Stomach (tissue), 9 donors: Measurements from ENCODE around the gene SELENOF. TPM values are rescaled to one million over a fixed set of nuclear protein-coding genes. Genes with fewer than 3 reads are reported as not detected.

Experiments
- DNase-seq, 2 donors: peaks; one replicate each; pipeline versions ENCODE4 v3.0.0 to v3.0.0-alpha.2; 2013 to 2019
- H3K27ac ChIP-seq, 5 donors: fragments of 200-600 bp in 4 of 5; sonication (generic) in 4 of 5; one replicate each; pipeline ENCODE4 v1.5.1; 2013 to 2019; ENCODE audit warnings: mild to moderate bottlenecking in 1 of 5, moderate library complexity in 1 of 5
- H3K27me3 ChIP-seq, 3 donors: fragments of 200-600 bp; sonication (generic); one replicate each; pipeline ENCODE4 v1.5.1; 2017 to 2019; ENCODE audit warnings: mixed run types in 1 of 3
- H3K36me3 ChIP-seq, 4 donors: fragments of 200-600 bp; sonication (generic); 1 replicate in 3 of 4; 2 replicates in 1 of 4; pipeline ENCODE4 v1.5.1; 2016 to 2019
- H3K4me1 ChIP-seq, 4 donors: fragments of 200-600 bp; sonication (generic); one replicate each; pipeline ENCODE4 v1.5.1; 2016 to 2019
- H3K4me3 ChIP-seq, 4 donors: fragments of 200-600 bp; sonication (generic) in 3 of 4; one replicate each; pipeline ENCODE4 v1.5.1; 2016 to 2019; ENCODE audit warnings: mild to moderate bottlenecking in 1 of 4
- H3K9me3 ChIP-seq, 4 donors: fragments of 200-600 bp; sonication (generic); one replicate each; pipeline ENCODE4 v1.5.1; 2016 to 2019
- CTCF ChIP-seq, 7 experiments: fragments of 450-650 bp in 4 of 7; fragments of 200-600 bp in 3 of 7; sonication (generic) in 3 of 7; IDR thresholded peaks; one replicate each; pipeline ENCODE4 v1.5.1; 2016 to 2019; ENCODE audit warnings: antibody characterized with exemption in 7 of 7, control low read depth in 2 of 7, mild to moderate bottlenecking in 1 of 7
- EP300 ChIP-seq: sonication (generic); formaldehyde crosslinking; IDR thresholded peaks from one replicate; pipeline ENCODE4 v1.6.1; 2017; ENCODE audit warnings: antibody characterized with exemption
- POLR2A ChIP-seq, 4 donors: fragments of 450-650 bp; IDR thresholded peaks; one replicate each; pipeline ENCODE4 v1.6.1; 2016; ENCODE audit warnings: antibody characterized with exemption in 4 of 4, control low read depth in 2 of 4, mild to moderate bottlenecking in 1 of 4, moderate library complexity in 1 of 4
- POLR2AphosphoS5 ChIP-seq, 3 donors: sonication (generic); formaldehyde crosslinking; IDR thresholded peaks; one replicate each; pipeline ENCODE4 v1.6.1; 2016; ENCODE audit warnings: antibody characterized with exemption in 3 of 3
- WGBS, 5 donors: extraction: QIAGEN DNeasy Blood & Tissue Kit in 3 of 5; methylation state at CpG; one replicate each; pipeline versions ENCODE4 v1.1.5 to v1.1.7; 2013 to 2018; 5-methylcytosine and 5-hydroxymethylcytosine counted together
- intact Hi-C: fragments of 100-400 bp; cut with DNase I; formaldehyde crosslinking; loops from one replicate; pipeline ENCODE4 v1.15.1; 2023; ENCODE audit warnings: low total_unique reads
- polyA plus RNA-seq, 3 donors: library from polyadenylated mRNA; stranded (reverse); fragments of 200-250 nt; gene quantifications; one replicate each; pipeline ENCODE4 v1.2.3, GENCODE V29; 2013
- total RNA-seq, 5 donors: library from RNA; depleted of rRNA; stranded (reverse); fragments of >200 nt; gene quantifications; one replicate each; pipeline versions ENCODE4 v1.1.0 to v1.2.3, GENCODE V29; 2014 to 2016
- donor health status: healthy with polysubstance abuse.
- donor health status: Bipolar disorder and iron deficiency.
- donor health status: healthy.

Gene SELENOF
- total and polyA plus RNA-seq, 8 donors = 24.9 to 247 (median 82.9) TPM

- DNase-seq = peak; percentile 52 to 83
- TF ChIP-seq EP300 = no peak
- no peak for TF ChIP-seq POLR2A (IDR thresholded peaks at IDR 0.05)
- no peak for TF ChIP-seq CTCF (IDR thresholded peaks at IDR 0.05)
- TF ChIP-seq POLR2AphosphoS5 (IDR thresholded peaks at IDR 0.05) = no peak
- no peaks in the 10 kb centered on the region for H3K27me3 ChIP-seq
- peak overlapping the region; percentile 81 to 96 (median 92) for H3K4me3 ChIP-seq
- H3K4me1 ChIP-seq = peaks cover 18 to 52% (median 32%) of the 10 kb centered on the region in 4 donors
- peak overlapping the region; percentile 86 to 95 (median 92) for H3K27ac ChIP-seq
- no peaks in the 10 kb centered on the region for H3K9me3 ChIP-seq
- 0 to 1% (median 0%) methylated on average over 42 to 43 of the region's 43 CpGs for WGBS, 5 donors
- intact Hi-C loops = no loop called here
- H3K36me3 ChIP-seq = peaks cover 0 to 4% (median 1%) of the 10 kb centered on the region in 4 donors
These were observed 1.2 kb upstream of the SELENOF start for GRCh38 chr1:86914998-86915736.

GRCh38 chr1:86914601-86914997, 673 bp upstream of the SELENOF start, which contains the start of gene HS2ST1:
Gene HS2ST1 (plus strand): TSS chr1:86914635.
- intact Hi-C loops = no loop called here
- Histone ChIP-seq H3K9me3 (no peaks in the 10 kb centered on the region), H3K27ac (peak within 1 kb of the TSS; percentile 86 to 95 (median 93)), H3K36me3 (peaks cover 0 to 10% (median 6%) of the 10 kb centered on the region in 4 donors), H3K27me3 (no peaks in the 10 kb centered on the region), H3K4me3 (peak within 1 kb of the TSS; percentile 81 to 96 (median 92)), H3K4me1 (peaks cover 18 to 57% (median 34%) of the 10 kb centered on the region in 4 donors)
- DNase-seq = no peak
- no peak for TF ChIP-seq CTCF (IDR thresholded peaks at IDR 0.05)
- TF ChIP-seq EP300 = no peak
- peak in 1 of 3 donors; percentile 17 for TF ChIP-seq POLR2AphosphoS5 (IDR thresholded peaks at IDR 0.05)
- TF ChIP-seq POLR2A (IDR thresholded peaks at IDR 0.05) = peak in 2 of 4 donors; percentile 22 to 34
- 0 to 2% (median 1%) methylated on average over 13 to 45 of the region's 45 CpGs for WGBS, 5 donors

- Histone ChIP-seq H3K9me3 (no peaks in the 10 kb centered on the region), H3K4me3 (peak overlapping the region; percentile 81 to 96 (median 92)), H3K27ac (peak overlapping the region; percentile 85 to 95 (median 93)), H3K4me1 (peaks cover 18 to 69% (median 39%) of the 10 kb centered on the region in 4 donors), H3K36me3 (peaks cover 0 to 17% (median 8%) of the 10 kb centered on the region in 4 donors), H3K27me3 (no peaks in the 10 kb centered on the region)
- DNase-seq = peak; percentile 31 to 71
- intact Hi-C loops = no loop called here
- 0 to 1% (median 1%) methylated on average over 17 of the region's 17 CpGs for WGBS, 5 donors
- no peak for TF ChIP-seq POLR2AphosphoS5 (IDR thresholded peaks at IDR 0.05)
- TF ChIP-seq POLR2A (IDR thresholded peaks at IDR 0.05) = no peak
- TF ChIP-seq EP300 = no peak
- no peak for TF ChIP-seq CTCF (IDR thresholded peaks at IDR 0.05)
These were observed 479 bp downstream of the SELENOF start for GRCh38 chr1:86913399-86913895.

- TF ChIP-seq CTCF (IDR thresholded peaks at IDR 0.05) (no peak), POLR2A (IDR thresholded peaks at IDR 0.05) (no peak), EP300 (no peak), POLR2AphosphoS5 (IDR thresholded peaks at IDR 0.05) (no peak)
- peak in 1 of 2 donors; percentile 27 for DNase-seq
- Histone ChIP-seq H3K9me3 (no peaks in the 10 kb centered on the region), H3K4me3 (peak overlapping the region; percentile 81 to 96 (median 92)), H3K27ac (peak overlapping the region in 2 of 5 donors; percentile 93 to 95), H3K4me1 (peaks cover 18 to 74% (median 45%) of the 10 kb centered on the region in 4 donors), H3K27me3 (no peaks in the 10 kb centered on the region), H3K36me3 (peaks cover 0 to 23% (median 10%) of the 10 kb centered on the region in 4 donors)
- intact Hi-C loops = no loop called here
- 26 to 45% (median 36%) methylated on average over 6 of the region's 6 CpGs for WGBS, 5 donors
These were observed 1.5 kb downstream of the SELENOF start for GRCh38 chr1:86912281-86912900.
